COR-L47 (cell line): ENCODE data around the gene TFPT.
"Not testable (repeated sequence)": the region's sequence is repeated elsewhere in the genome, so short reads cannot be mapped to it uniquely, and the experiment has no call there.

Experiments
- DNase-seq: peaks from one replicate; lab custom pipeline; 2025; lab: John Stamatoyannopoulos, UW

Gene TFPT

GRCh38 chr19:54121259-54121658, 5.8 kb upstream of the TFPT start:
- DNase-seq, result no peak

- DNase-seq, result no peak
Observed at GRCh38 chr19:54114340-54115108, 933 bp downstream of the TFPT start.

GRCh38 chr19:54109651-54110050, 5.8 kb downstream of the TFPT start:
- no peak for DNase-seq

- no peak for DNase-seq
Observed at GRCh38 chr19:54108496-54108895, 7.0 kb downstream of the TFPT start.

GRCh38 chr19:54107876-54108490, 7.5 kb downstream of the TFPT start:
- no peak for DNase-seq

GRCh38 chr19:54106716-54107115, 8.7 kb downstream of the TFPT start:
- no peak for DNase-seq

GRCh38 chr19:54105796-54106195, 9.7 kb downstream of the TFPT start:
- no peak for DNase-seq

GRCh38 chr19:54104998-54105715, 10.3 kb downstream of the TFPT start:
- DNase-seq, result no peak

GRCh38 chr19:54102421-54103169, 12.9 kb downstream of the TFPT start, which contains the start of gene NDUFA3:
TSS of gene NDUFA3 (plus strand) at chr19:54102855. CDS start at chr19:54102879, 24 bp downstream.
- DNase-seq, result peak; percentile 97

GRCh38 chr19:54100561-54100960, 14.9 kb downstream of the TFPT start, which contains the start of gene OSCAR:
TSS of gene OSCAR (minus strand) at chr19:54100803. CDS start at chr19:54100792, 11 bp downstream.
- DNase-seq, result no peak

GRCh38 chr19:54099903-54100255, 15.6 kb downstream of the TFPT start:
- DNase-seq, result not testable (repeated sequence)

GRCh38 chr19:54099190-54099902, 16.1 kb downstream of the TFPT start:
- no peak for DNase-seq

GRCh38 chr19:54096617-54097106, 18.8 kb downstream of the TFPT start:
- DNase-seq, result no peak

- peak; percentile 10 for DNase-seq
Observed at GRCh38 chr19:54095859-54096616, 19.4 kb downstream of the TFPT start.

- DNase-seq, result no peak
Observed at GRCh38 chr19:54095136-54095858, 20.2 kb downstream of the TFPT start.

GRCh38 chr19:54094426-54095000, 20.9 kb downstream of the TFPT start:
- no peak for DNase-seq

- DNase-seq, result no peak
Observed at GRCh38 chr19:54084410-54084809, 31.0 kb downstream of the TFPT start.

GRCh38 chr19:54081032-54081431, 34.4 kb downstream of the TFPT start, which contains the start of gene TARM1:
TSS of gene TARM1 (minus strand) at chr19:54081365. CDS start at chr19:54081340, 25 bp downstream.
- no peak for DNase-seq

GRCh38 chr19:54077334-54077733, 38.1 kb downstream of the TFPT start:
- no peak for DNase-seq
